ENCODE data around the gene PLEKHH1. TPM values are rescaled to one million over a fixed set of nuclear protein-coding genes. Genes with fewer than 3 reads are reported as not detected.

PLEKHH1 gene
- polyA plus RNA-seq, 1 donor, result 1.7 TPM

- no peak for DNase-seq (ENCODE audit: low read depth)
These were observed 23.0 kb upstream of the PLEKHH1 start for GRCh38 chr14:67510121-67510520.

DNA sequence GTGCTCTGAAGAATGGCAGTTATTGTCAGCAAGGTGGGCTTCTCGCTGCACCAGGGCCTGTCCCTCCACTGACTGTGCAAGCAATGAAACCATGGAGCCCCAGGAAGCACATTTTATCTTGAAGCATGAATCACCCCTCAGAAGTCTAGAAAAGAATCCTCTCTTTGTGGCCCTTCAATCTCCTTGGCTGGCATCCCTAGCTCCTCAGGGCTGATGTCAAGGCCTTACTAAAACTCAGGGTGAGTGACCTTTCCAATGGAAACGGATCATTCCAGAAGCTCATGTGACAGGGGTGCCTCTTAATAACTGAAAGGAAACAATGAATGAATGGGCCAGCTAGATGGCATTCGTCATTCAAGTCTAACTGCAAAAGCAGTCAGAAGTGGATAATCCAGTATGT is 22.3 kb upstream of the PLEKHH1 start:
- no peak for DNase-seq (ENCODE audit: low read depth)

DNA sequence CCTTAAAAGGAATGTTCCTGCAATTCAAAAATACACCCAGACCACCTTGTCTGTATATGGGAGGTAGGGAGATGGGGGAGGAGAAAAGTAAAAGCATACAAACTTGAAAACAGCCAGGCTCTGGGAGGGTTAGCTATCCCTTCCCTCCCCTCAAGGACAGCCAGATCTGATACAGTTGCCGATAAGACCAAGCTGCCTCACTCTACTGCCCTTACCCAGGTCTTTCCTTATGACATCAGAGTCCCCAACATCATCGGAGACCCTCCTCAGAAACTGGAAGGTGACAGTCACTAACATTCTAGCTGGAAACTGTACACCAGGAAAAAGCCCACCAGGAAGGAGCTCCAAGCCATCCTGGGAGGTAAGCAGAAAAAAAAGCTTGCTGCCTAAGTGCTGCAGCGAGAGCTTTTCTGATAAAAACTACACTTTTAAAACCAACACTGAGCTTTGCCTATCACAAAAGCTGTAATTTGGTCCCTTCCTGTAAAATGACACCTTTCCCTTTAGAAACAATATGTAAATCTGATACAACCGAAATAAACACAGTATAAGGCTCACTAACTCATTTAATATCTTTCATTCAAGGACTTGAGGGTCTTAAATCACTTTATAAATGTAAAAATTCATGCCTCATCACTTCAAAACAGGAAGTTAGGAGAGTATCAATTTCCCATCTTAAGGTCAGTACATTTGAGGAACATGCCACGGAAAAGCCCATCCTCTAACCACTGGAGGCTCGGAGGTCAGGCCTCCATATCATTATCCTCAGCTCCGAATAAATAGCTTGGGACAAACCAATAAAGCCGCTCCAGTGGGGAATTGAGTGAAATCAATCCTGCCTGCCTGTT is 20.4 kb upstream of the PLEKHH1 start:
- no peak for DNase-seq (ENCODE audit: low read depth)

DNA sequence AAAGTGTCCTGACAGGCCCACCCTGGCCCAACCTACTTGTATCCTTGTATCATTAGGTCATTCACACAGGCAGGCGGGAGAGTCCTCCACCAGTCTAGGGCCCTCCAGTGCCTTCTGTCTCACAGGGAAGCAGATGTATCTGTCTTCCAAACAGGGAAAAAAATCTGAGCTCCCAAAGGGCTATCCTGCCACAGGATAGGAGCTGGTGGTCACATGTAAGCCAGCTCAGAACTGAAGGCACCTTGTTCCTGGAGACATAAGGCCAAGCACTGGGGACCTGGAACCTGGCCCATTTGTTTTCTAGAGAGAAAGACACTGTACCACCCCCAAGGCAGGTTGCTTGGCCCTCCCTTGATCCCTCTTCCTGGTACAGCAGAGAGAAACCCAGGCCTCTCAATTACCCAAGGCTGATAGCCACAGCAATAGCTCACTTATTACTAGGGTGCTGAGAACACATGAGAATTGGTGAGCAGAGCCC is 19.4 kb upstream of the PLEKHH1 start:
- no peak for DNase-seq (ENCODE audit: low read depth)

GRCh38 chr14:67514203-67514607 is 18.9 kb upstream of the PLEKHH1 start:
- DNase-seq (ENCODE audit: low read depth), result no peak

DNA sequence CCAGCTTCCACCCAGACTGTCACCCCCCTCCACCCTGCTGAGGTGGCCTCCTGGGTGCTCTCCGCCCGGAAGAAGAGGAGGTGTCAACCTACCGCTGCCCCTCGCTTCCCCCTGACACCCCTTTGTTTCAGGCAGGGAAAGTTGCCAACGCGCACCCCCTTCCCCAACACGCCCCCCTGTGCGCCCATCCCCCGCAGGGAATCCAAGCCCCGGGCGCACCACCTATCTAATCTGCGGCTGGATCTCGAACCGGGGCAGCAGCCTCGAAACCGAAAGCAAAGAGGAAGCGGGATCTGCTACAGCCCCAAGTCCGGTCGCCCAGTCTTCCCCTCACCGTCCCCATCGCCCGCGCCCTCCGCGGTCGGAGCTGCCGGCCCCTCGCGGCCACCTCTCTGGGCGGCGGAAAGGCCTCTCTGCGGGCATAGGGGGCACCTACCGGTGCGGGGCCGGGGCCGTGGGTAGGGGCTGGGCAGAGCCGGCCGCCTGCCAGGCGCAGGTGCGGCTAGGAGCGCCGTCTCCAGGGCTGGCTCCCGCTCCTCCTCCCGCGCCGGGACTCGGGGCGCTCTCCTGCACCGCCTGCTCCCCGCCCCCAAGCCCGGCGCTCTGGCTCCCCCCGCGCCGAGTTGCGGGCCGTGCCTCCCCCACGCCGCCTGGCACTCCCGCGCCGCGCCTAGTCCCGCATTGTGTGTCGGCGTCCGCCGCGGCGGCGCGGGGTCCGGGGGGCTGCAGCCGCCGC is 18.3 kb upstream of the PLEKHH1 start:
- no peak for DNase-seq (ENCODE audit: low read depth)

- no peak for DNase-seq (ENCODE audit: low read depth)
These were observed 17.6 kb upstream of the PLEKHH1 start for GRCh38 chr14:67515386-67516079.

- no peak for DNase-seq (ENCODE audit: low read depth)
These were observed 16.4 kb upstream of the PLEKHH1 start for GRCh38 chr14:67516676-67517075.

DNA sequence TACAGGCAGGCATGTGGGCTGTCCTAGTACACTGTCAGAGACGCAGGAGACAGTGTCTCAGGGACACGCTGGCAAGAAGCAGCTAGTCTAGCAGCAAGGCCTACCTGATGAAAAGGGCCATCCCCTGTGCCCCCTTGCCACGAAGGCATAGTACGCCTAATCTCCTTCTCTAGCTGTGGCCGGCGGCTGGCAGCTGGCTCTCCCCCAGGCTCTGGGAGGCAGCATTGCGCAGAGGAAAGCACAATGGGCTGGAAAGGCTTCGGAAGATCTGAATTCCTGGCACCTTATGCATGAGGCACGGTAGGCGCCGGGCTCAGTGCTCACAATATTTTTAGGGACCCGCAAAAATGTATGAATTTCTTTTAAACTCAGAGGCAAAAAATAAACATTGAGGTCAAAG is 16.0 kb upstream of the PLEKHH1 start:
- DNase-seq (ENCODE audit: low read depth), result no peak

GRCh38 chr14:67519406-67519805 is 13.7 kb upstream of the PLEKHH1 start:
- no peak for DNase-seq (ENCODE audit: low read depth)

DNA sequence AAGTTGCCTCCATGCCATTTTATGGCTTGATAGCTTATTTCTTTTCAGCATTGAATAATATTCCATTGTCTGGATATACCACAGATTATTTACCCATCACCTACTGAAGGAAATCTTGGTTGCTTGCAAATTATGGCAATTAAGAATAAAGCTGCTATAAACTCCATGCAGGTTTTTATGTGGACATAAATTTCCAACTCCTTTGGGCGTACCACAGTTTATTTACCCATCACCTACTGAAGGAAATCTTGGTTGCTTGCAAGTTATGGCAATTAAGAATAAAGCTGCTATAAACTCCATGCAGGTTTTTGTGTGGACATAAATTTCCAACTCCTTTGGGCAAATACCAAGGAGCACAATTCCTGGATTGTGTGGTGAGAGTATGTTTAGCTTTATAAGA is 12.6 kb upstream of the PLEKHH1 start:
- no peak for DNase-seq (ENCODE audit: low read depth)

DNA sequence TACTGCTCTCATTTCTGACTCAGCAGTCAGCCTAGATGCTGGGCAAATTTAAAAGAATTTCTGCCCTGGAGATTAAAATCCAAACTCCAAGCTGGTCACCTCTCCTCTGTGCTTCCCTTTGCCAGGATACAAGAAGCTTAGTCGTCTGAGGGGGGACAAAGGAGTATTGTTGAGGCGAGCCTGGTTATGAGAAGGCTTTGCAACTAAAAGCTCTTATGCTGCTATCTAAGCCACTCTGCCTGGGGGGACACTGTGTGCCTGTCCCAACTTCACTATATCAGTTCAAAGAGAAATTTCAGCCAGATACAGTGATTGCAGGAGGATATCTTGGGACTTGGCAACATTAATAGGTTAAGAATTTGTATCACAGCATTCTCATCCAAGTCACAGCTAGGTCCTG is 10.8 kb upstream of the PLEKHH1 start:
- DNase-seq (ENCODE audit: low read depth), result no peak

DNA sequence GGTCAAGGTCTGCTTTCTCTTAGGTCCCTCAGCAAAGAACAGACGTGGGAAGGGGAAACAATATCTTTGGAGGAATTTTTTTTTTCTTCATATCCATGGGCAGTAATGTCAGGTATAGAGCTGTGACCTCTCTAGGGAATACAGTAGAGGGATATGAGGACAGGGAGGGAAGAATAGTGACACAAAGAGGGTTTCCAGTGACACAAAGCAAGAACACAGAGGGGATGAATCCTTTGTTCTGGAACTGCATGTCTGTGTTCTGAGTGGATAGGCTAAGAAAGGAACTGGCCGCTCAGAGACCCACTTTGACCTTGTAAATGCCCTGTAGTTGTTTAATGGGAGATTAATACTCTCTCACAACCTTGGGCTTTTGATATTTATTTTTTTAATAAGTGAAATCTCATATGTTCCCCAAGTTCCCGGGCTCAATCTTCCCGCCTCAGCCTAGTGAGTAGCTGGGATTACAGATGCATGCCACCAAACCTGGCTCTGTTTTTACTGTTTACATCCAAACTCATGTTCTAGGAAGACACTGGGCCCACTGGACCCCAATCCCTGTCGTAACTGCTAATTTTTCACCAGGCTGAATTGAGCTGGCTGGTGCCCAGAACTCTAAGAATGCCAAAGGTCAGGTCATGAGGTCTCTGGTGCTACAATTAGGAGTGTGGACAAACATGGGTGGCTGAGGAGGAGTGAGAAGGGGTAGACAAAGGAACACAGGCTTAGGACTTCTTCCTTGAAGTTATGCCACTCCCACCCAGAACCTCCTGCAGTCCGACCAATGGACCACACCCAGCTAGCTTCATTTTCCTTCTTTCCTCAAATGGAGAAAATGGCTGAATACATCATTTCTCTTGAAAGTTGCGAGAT is 9.1 kb upstream of the PLEKHH1 start:
- no peak for DNase-seq (ENCODE audit: low read depth)

- DNase-seq (ENCODE audit: low read depth), result no peak
These were observed 8.5 kb upstream of the PLEKHH1 start for GRCh38 chr14:67524634-67524963.

DNA sequence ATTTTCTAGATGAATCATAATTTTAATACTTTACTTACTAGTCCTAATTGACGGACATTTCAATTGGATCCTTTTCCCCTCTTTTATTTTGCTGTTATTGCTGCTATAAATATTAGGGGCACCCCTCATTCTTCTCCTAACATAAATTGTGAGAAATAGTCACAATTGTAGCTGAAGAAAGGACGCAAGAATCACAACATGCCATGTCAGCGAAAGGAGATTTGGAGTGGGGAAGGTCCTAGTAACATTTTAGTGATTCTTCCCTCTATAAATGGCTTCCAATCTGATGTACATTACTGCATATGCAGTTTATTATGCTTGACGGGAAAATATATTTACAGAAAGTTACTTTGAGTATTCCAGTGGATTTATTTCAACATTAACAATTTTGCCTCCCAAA is 7.7 kb upstream of the PLEKHH1 start:
- DNase-seq (ENCODE audit: low read depth), result no peak

GRCh38 chr14:67526181-67526580 is 6.9 kb upstream of the PLEKHH1 start:
- no peak for DNase-seq (ENCODE audit: low read depth)

GRCh38 chr14:67526676-67527459 is 6.2 kb upstream of the PLEKHH1 start:
- no peak for DNase-seq (ENCODE audit: low read depth)

GRCh38 chr14:67527756-67528155 is 5.3 kb upstream of the PLEKHH1 start:
- DNase-seq (ENCODE audit: low read depth), result no peak

GRCh38 chr14:67528276-67528675 is 4.8 kb upstream of the PLEKHH1 start:
- DNase-seq (ENCODE audit: low read depth), result no peak

Measured in forelimb muscle (tissue), 1 donor.